HL-60 (cell line): Measurements from ENCODE around the gene GRIA1.

Experiments used
- DNase-seq, 2 experiments: peaks; one replicate each; pipeline ENCODE4 v3.0.0-alpha.2; 2010 to 2020; ENCODE audit warnings: low read depth in 1 of 2, low spot score in 1 of 2
- H3K27ac ChIP-seq: fragments of 250-450 bp; sonication (Bioruptor Pico); replicated peaks from 2 replicates; pipeline ENCODE4 v1.5.1; 2020; ENCODE audit warnings: mild to moderate bottlenecking, moderate library complexity
- H3K27me3 ChIP-seq: fragments of 250-450 bp; sonication (Bioruptor Pico); 2 replicates; pipeline ENCODE4 v1.5.1; 2021; ENCODE audit warnings: mild to moderate bottlenecking, moderate library complexity; ENCODE audit not compliant: insufficient read depth, poor library complexity, severe bottlenecking
- H3K4me3 ChIP-seq: replicated peaks from 2 replicates; pipeline ENCODE4 v1.5.1; 2011; ENCODE audit warnings: mild to moderate bottlenecking, control low read depth, low read length; ENCODE audit not compliant: insufficient read depth
- GABPA ChIP-seq: IDR thresholded peaks from 2 replicates; pipeline ENCODE4 v1.6.1; 2012; ENCODE audit warnings: low read depth
- POLR2AphosphoS5 ChIP-seq: IDR thresholded peaks from 2 replicates; pipeline ENCODE4 v1.6.1; 2012; ENCODE audit warnings: low read depth
- SPI1 ChIP-seq: IDR thresholded peaks from 2 replicates; pipeline ENCODE4 v1.6.1; 2012; ENCODE audit warnings: low read depth, mild to moderate bottlenecking, borderline replicate concordance
- TF ChIP-seq, protein P1 (sequence below): IDR thresholded peaks from one replicate; pipeline ENCODE4 v1.5.1; 2011; ENCODE audit warnings: low read length, control low read depth, inconsistent platforms; ENCODE audit not compliant: insufficient read depth
- TF ChIP-seq, protein P2 (sequence below): IDR thresholded peaks from 2 replicates; pipeline ENCODE4 v1.6.1; 2012; ENCODE audit warnings: low read depth; ENCODE audit not compliant: insufficient replicate concordance

The GRIA1 gene

DNA sequence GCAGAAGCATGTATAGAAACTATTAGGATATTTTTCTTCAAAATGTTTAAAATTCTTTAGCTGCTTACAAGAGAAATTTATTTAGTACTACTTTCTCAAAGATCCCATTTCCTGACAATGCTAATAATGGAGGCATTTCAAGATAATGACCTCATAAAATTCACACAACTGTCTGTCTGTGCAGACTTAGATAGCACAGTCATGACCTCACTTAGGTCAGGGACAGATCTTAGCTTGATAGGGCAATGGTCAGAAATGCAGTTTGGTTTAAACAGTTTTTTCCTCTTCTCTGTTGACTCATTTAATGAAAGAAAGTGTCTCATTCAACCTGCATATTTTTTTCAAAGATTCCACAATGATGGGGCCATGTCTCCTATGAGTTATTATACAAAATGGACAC, 128.4 kb downstream of the GRIA1 start:
- TF ChIP-seq, protein P1, sequence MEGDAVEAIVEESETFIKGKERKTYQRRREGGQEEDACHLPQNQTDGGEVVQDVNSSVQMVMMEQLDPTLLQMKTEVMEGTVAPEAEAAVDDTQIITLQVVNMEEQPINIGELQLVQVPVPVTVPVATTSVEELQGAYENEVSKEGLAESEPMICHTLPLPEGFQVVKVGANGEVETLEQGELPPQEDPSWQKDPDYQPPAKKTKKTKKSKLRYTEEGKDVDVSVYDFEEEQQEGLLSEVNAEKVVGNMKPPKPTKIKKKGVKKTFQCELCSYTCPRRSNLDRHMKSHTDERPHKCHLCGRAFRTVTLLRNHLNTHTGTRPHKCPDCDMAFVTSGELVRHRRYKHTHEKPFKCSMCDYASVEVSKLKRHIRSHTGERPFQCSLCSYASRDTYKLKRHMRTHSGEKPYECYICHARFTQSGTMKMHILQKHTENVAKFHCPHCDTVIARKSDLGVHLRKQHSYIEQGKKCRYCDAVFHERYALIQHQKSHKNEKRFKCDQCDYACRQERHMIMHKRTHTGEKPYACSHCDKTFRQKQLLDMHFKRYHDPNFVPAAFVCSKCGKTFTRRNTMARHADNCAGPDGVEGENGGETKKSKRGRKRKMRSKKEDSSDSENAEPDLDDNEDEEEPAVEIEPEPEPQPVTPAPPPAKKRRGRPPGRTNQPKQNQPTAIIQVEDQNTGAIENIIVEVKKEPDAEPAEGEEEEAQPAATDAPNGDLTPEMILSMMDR, result no peak
- TF ChIP-seq POLR2AphosphoS5 (no peak), SPI1 (no peak), GABPA (no peak)
- TF ChIP-seq, protein P2, sequence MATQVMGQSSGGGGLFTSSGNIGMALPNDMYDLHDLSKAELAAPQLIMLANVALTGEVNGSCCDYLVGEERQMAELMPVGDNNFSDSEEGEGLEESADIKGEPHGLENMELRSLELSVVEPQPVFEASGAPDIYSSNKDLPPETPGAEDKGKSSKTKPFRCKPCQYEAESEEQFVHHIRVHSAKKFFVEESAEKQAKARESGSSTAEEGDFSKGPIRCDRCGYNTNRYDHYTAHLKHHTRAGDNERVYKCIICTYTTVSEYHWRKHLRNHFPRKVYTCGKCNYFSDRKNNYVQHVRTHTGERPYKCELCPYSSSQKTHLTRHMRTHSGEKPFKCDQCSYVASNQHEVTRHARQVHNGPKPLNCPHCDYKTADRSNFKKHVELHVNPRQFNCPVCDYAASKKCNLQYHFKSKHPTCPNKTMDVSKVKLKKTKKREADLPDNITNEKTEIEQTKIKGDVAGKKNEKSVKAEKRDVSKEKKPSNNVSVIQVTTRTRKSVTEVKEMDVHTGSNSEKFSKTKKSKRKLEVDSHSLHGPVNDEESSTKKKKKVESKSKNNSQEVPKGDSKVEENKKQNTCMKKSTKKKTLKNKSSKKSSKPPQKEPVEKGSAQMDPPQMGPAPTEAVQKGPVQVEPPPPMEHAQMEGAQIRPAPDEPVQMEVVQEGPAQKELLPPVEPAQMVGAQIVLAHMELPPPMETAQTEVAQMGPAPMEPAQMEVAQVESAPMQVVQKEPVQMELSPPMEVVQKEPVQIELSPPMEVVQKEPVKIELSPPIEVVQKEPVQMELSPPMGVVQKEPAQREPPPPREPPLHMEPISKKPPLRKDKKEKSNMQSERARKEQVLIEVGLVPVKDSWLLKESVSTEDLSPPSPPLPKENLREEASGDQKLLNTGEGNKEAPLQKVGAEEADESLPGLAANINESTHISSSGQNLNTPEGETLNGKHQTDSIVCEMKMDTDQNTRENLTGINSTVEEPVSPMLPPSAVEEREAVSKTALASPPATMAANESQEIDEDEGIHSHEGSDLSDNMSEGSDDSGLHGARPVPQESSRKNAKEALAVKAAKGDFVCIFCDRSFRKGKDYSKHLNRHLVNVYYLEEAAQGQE, result no peak
- no peak for DNase-seq
- no peak overlapping the region for H3K27ac ChIP-seq
- H3K27me3 ChIP-seq, result no peaks in the 10 kb centered on the region
- H3K4me3 ChIP-seq, result no peak overlapping the region

DNA sequence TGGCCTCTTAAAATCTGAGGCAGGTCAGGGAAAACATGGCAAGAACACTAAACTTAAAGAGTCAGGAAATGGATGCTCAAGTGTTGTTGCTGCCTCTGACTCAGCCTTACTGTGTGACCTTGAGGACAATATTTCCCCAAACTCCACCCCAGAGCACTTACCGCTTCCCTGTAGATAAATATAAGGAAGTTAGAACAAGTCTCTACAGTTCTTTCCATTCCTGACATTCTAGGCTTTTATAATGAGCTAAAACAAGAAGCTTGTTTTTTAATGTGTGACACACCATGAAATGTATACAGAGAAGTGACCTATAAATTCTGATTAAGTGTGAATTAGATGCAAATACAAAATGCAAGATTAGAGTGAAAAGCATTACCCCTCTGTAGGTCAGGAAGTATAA, 129.3 kb downstream of the GRIA1 start:
- TF ChIP-seq, protein P1, result no peak
- TF ChIP-seq, protein P2, result no peak
- no peak for TF ChIP-seq POLR2AphosphoS5
- TF ChIP-seq GABPA, result no peak
- TF ChIP-seq SPI1, result no peak

DNA sequence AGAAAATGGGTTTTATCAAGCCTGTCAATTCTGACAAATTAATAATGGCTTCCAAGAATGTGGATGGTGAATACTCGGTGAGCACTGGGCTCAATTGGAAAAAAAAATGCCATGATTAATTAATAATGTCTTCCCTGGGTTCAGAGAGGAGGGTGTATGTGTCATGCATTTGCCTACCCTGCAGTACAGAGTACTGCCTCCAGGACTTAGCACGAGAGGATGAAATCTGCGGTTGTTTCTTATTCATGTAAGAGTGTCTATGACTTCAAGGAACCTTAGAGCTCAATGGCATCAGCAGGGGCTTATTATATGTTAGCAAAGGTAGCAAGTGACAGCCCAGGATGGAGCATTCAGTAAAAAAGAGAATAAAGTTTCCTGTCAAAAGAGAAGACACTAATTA, 132.7 kb downstream of the GRIA1 start:
- H3K27ac ChIP-seq, result no peak overlapping the region
- H3K27me3 ChIP-seq, result no peaks in the 10 kb centered on the region
- DNase-seq, result no peak
- no peak for TF ChIP-seq POLR2AphosphoS5
- no peak for TF ChIP-seq SPI1
- TF ChIP-seq, protein P2, result no peak
- TF ChIP-seq, protein P1, result no peak
- TF ChIP-seq GABPA, result no peak
- H3K4me3 ChIP-seq, result no peak overlapping the region

More for the DNA sequence above, 129.3 kb downstream of the GRIA1 start:
- H3K27ac ChIP-seq, result no peak overlapping the region
- H3K4me3 ChIP-seq, result no peak overlapping the region
- no peak for DNase-seq
- H3K27me3 ChIP-seq, result no peaks in the 10 kb centered on the region
